Tibial nerve (tissue), 4 donors: Measurements from ENCODE around the gene ZNF580. TPM values are rescaled to one million over a fixed set of nuclear protein-coding genes. Genes with fewer than 3 reads are reported as not detected.

Experiments
- DNase-seq, 2 donors: peaks; one replicate each; pipeline ENCODE4 v3.0.0-alpha.2; 2019; ENCODE audit warnings: low spot score in 2 of 2
- H3K27ac ChIP-seq, 4 donors: fragments of 200-600 bp; sonication (generic) in 3 of 4; one replicate each; pipeline ENCODE4 v1.5.1; 2017 to 2019; ENCODE audit warnings: mild to moderate bottlenecking in 1 of 4
- H3K27me3 ChIP-seq, 2 donors: fragments of 200-600 bp; sonication (generic) in 1 of 2; one replicate each; pipeline versions ENCODE4 v1.5.1 to v1.6.0; 2017 to 2019
- H3K36me3 ChIP-seq, 3 donors: fragments of 200-600 bp; sonication (generic); one replicate each; pipeline ENCODE4 v1.5.1; 2018 to 2019
- H3K4me1 ChIP-seq, 4 donors: fragments of 200-600 bp; sonication (generic) in 3 of 4; one replicate each; pipeline ENCODE4 v1.5.1; 2017 to 2019
- H3K4me3 ChIP-seq, 4 donors: fragments of 200-600 bp; sonication (generic) in 3 of 4; one replicate each; pipeline ENCODE4 v1.5.1; 2017 to 2019; ENCODE audit warnings: mild to moderate bottlenecking in 1 of 4, moderate library complexity in 1 of 4
- H3K9me3 ChIP-seq, 4 donors: fragments of 200-600 bp; sonication (generic) in 3 of 4; one replicate each; pipeline ENCODE4 v1.5.1; 2017 to 2019
- EP300 ChIP-seq, 2 donors: sonication (generic); formaldehyde crosslinking; IDR thresholded peaks; one replicate each; pipeline ENCODE4 v1.6.1; 2017; ENCODE audit warnings: antibody characterized with exemption in 2 of 2, mild to moderate bottlenecking in 1 of 2
- POLR2A ChIP-seq, 2 donors: fragments of 450-650 bp; IDR thresholded peaks; one replicate each; pipeline ENCODE4 v1.6.1; 2017; ENCODE audit warnings: antibody characterized with exemption in 2 of 2, mild to moderate bottlenecking in 2 of 2, moderate library complexity in 2 of 2
- WGBS, 2 donors: methylation state at CpG; one replicate each; pipeline ENCODE4 v1.1.5; 2018; 5-methylcytosine and 5-hydroxymethylcytosine counted together
- total RNA-seq, 4 donors: library from RNA; depleted of rRNA; stranded (reverse); fragments of >200 nt; gene quantifications; one replicate each; pipeline ENCODE4 v1.1.0, GENCODE V29; 2016
- TF ChIP-seq, protein P1 (sequence below), 5 experiments: fragments of 200-600 bp in 3 of 5; fragments of 450-650 bp in 2 of 5; sonication (generic) in 3 of 5; IDR thresholded peaks; one replicate each; pipeline ENCODE4 v1.5.1; 2016 to 2019; ENCODE audit warnings: antibody characterized with exemption in 5 of 5, mild to moderate bottlenecking in 3 of 5, moderate library complexity in 2 of 5

Gene ZNF580
- total RNA-seq, 4 donors from 2014 or later, result 24.1 to 67.5 (median 35.0) TPM

DNA sequence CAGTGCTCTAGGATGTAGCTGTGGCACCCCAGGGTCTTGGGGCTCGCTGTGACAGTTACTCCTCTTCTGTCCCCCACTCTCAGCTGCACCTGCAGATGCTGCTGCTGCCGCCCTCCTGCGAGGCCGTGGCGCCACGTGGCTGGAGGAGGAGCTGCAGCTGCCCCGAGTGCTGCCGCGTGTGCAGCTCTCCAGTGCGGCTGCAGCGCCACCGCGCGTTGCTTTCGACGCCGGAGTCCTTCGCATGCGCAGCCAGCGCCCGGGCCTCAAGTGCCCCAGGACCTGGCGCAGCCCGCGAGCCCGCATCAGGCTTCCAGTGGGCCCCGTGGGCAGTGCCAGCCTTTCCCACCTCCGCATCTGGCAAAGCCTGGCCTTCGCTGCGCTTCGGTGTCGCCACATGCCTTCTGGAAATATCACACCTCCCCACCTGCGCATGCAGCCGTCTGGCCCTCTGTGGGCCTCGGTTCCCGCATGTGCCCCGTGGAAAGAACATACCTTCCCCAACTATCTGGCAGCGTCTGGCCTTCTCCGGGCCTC, 692 bp upstream of the ZNF580 start:
- Histone ChIP-seq H3K9me3 (no peaks in the 10 kb centered on the region), H3K27ac (peak overlapping the region; percentile 95 to 98 (median 98)), H3K36me3 (peaks cover 0 to 12% (median 0%) of the 10 kb centered on the region in 3 donors), H3K4me3 (peak overlapping the region; percentile 62 to 93 (median 90)), H3K27me3 (no peaks in the 10 kb centered on the region), H3K4me1 (peaks cover 0 to 91% (median 57%) of the 10 kb centered on the region in 4 donors)
- 17 to 24% methylated on average over 5 to 19 of the region's 38 CpGs for WGBS, 2 donors
- peak in 1 of 2 donors; percentile 35 for DNase-seq
- TF ChIP-seq, protein P1, sequence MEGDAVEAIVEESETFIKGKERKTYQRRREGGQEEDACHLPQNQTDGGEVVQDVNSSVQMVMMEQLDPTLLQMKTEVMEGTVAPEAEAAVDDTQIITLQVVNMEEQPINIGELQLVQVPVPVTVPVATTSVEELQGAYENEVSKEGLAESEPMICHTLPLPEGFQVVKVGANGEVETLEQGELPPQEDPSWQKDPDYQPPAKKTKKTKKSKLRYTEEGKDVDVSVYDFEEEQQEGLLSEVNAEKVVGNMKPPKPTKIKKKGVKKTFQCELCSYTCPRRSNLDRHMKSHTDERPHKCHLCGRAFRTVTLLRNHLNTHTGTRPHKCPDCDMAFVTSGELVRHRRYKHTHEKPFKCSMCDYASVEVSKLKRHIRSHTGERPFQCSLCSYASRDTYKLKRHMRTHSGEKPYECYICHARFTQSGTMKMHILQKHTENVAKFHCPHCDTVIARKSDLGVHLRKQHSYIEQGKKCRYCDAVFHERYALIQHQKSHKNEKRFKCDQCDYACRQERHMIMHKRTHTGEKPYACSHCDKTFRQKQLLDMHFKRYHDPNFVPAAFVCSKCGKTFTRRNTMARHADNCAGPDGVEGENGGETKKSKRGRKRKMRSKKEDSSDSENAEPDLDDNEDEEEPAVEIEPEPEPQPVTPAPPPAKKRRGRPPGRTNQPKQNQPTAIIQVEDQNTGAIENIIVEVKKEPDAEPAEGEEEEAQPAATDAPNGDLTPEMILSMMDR (IDR thresholded peaks at IDR 0.05), result peak; percentile 28 to 65 (median 49)
- TF ChIP-seq EP300 (IDR thresholded peaks at IDR 0.05), result no peak

DNA sequence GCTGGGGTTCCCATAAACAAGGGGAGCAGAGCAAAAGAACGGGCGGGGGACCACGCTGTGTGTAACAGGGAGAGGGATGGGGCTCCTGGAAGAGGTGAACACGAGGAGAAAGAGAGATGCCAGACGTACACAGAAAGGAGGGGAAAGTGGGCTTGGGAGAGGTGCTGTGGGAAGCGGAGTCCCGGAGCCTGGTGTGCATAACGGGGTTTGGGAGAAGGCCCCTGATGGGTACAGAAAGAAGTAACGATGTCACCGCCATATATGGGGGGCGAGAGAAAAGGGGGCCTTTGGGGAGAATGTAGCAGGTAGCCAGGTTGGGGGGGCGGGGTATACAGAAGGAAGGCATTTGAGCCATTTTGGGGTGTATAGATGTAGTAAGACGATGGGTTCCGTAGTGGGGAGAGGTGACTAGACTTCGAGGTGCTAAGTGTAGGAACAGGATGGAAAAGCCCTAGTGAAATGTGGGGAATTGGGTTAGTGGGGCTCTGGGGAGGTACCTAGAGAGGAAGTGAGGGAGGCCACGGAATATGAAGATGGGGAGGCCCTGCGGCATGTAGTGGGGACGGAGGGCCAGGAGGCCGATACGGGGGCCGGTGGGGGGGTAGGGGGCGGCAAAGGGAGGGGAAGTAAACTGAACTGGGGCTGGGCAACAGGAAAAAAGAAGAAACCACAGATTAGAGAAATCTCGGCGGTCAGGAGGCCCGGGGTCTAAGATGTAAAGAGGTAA, 787 bp downstream of the ZNF580 start:
- 1 to 2% methylated on average over 25 of the region's 25 CpGs for WGBS, 2 donors
- Histone ChIP-seq H3K36me3 (peaks cover 0 to 22% (median 0%) of the 10 kb centered on the region in 3 donors), H3K4me3 (peak overlapping the region; percentile 62 to 93 (median 90)), H3K4me1 (peaks cover 0 to 83% (median 46%) of the 10 kb centered on the region in 4 donors), H3K9me3 (no peaks in the 10 kb centered on the region), H3K27ac (peak overlapping the region; percentile 95 to 98 (median 98)), H3K27me3 (no peaks in the 10 kb centered on the region)
- TF ChIP-seq POLR2A (IDR thresholded peaks at IDR 0.05) (no peak), EP300 (IDR thresholded peaks at IDR 0.05) (no peak)
- TF ChIP-seq, protein P1 (IDR thresholded peaks at IDR 0.05), result no peak
- no peak for DNase-seq

DNA sequence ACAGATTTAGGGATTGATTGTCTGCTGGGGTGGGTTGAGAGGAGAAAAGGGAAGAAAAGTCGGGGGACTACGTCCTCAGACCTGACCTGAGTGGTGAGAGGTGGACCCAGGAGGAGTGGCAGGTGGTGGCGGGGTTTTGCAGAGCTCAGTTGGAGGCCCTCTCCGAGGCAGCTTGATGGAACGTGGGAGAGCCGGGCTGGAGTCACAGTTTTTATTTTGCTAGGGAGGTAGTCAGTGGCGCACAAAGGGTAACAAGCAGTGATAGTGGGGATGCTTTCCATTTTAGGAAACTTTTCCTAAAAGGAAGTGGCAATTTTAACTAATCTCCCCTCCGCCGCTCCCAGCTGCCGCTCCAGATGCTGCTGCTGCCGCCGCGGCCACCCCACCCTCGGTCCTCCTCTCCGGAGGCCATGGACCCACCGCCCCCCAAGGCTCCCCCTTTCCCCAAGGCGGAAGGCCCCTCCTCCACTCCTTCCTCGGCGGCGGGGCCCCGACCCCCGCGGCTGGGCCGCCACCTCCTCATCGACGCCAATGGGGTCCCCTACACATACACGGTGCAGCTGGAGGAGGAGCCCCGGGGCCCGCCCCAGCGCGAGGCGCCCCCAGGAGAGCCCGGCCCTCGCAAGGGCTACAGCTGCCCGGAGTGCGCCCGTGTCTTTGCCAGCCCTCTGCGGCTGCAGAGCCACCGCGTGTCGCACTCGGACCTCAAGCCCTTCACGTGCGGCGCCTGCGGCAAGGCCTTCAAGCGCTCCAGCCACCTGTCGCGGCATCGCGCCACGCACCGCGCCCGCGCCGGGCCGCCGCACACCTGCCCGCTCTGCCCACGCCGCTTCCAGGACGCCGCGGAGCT, 1.6 kb downstream of the ZNF580 start:
- Histone ChIP-seq H3K36me3 (peaks cover 0 to 22% (median 0%) of the 10 kb centered on the region in 3 donors), H3K27me3 (no peaks in the 10 kb centered on the region), H3K27ac (peak overlapping the region; percentile 31 to 98 (median 96)), H3K4me3 (peak overlapping the region; percentile 62 to 93 (median 90)), H3K9me3 (no peaks in the 10 kb centered on the region), H3K4me1 (peaks cover 0 to 83% (median 46%) of the 10 kb centered on the region in 4 donors)
- no peak for DNase-seq
- whole genome bisulfite sequencing, 2 donors, result 1 to 4% methylated on average over 19 to 35 of the region's 65 CpGs
- no peak for TF ChIP-seq EP300 (IDR thresholded peaks at IDR 0.05)
- TF ChIP-seq POLR2A (IDR thresholded peaks at IDR 0.05), result no peak
- TF ChIP-seq, protein P1 (IDR thresholded peaks at IDR 0.05), result no peak

DNA sequence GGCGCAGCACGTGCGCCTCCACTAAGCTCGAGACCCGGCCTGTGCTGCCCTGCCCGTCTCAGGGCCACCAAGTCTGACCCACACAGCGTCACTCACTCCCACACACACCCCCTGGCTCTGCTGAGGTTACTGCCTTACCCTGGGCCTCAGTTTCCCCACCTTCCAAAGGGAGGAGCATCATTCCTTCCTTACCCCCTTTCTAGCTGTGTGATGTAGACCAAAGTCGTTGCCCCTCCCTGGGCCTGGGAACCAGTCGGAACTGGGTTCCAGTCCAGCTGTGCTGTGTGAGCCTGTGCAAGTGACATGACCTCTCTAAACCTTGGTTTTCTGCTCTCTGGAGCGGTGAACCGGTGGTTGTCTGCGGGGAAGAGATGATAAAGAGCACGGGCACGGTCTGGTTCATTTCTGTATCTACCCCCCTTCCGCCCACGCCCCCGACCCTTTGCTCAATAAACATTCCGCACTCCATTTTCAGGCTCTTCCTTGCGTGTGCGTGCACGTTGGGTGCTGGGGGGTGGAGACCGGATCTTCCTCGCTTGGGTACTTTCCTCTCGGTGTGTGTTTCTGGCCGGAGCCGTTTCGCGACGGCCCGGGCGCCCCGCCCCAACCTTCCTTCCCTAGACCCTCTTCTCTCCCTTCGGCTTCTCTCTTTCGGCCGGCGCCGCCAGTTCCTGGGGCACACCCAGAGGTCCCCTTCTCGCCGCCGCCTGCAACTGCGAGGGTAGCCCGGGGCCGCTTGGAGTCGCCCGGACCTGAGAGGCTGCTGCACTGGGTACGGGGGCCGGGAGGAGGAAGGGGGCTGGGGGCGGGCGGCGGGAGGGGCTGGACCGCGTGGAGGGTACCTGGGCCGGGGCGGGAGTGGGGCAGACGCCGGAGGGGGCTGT, 2.4 kb downstream of the ZNF580 start, which contains the start of gene ZNF581:
Gene ZNF581, plus strand, starts transcription at position 647 of the 884 bp plus-strand sequence. CDS start 923 bp downstream, outside the sequence.
- 0 to 2% methylated on average over 43 to 56 of the region's 56 CpGs for WGBS, 2 donors
- H3K27ac ChIP-seq, result peak within 1 kb of the TSS; percentile 55 to 98 (median 96)
- peak in 1 of 2 donors; percentile 66 for DNase-seq

More for the DNA sequence above, 2.4 kb downstream of the ZNF580 start, which contains the start of gene ZNF581:
- peak; percentile 21 to 81 for TF ChIP-seq EP300 (IDR thresholded peaks at IDR 0.05)
- TF ChIP-seq, protein P1 (IDR thresholded peaks at IDR 0.05), result peak in 1 of 5 experiments; percentile 42
- TF ChIP-seq POLR2A (IDR thresholded peaks at IDR 0.05), result no peak
- Histone ChIP-seq H3K4me1 (peaks cover 0 to 80% (median 45%) of the 10 kb centered on the region in 4 donors), H3K27me3 (no peaks in the 10 kb centered on the region), H3K9me3 (no peaks in the 10 kb centered on the region), H3K4me3 (peak within 1 kb of the TSS; percentile 62 to 93 (median 90)), H3K36me3 (peaks cover 0 to 20% (median 0%) of the 10 kb centered on the region in 3 donors)
